GM19193 (cell line): Measurements from ENCODE around the gene KNDC1.

ENCODE experiments used
- POLR2A ChIP-seq: IDR thresholded peaks from 4 replicates; pipeline ENCODE4 v1.6.1; 2011; ENCODE audit not compliant: insufficient read depth, insufficient read length; ENCODE audit errors: extremely low read depth

KNDC1 gene

GRCh38 chr10:133150226-133150625 lies 9.8 kb upstream of the KNDC1 start:
- TF ChIP-seq POLR2A: no peak

GRCh38 chr10:133150656-133151055 lies 9.4 kb upstream of the KNDC1 start:
- TF ChIP-seq POLR2A: no peak

GRCh38 chr10:133151543-133151972 lies 8.5 kb upstream of the KNDC1 start:
- no peak for TF ChIP-seq POLR2A

- no peak for TF ChIP-seq POLR2A
These were observed 5.6 kb upstream of the KNDC1 start for GRCh38 chr10:133154411-133154810.

DNA sequence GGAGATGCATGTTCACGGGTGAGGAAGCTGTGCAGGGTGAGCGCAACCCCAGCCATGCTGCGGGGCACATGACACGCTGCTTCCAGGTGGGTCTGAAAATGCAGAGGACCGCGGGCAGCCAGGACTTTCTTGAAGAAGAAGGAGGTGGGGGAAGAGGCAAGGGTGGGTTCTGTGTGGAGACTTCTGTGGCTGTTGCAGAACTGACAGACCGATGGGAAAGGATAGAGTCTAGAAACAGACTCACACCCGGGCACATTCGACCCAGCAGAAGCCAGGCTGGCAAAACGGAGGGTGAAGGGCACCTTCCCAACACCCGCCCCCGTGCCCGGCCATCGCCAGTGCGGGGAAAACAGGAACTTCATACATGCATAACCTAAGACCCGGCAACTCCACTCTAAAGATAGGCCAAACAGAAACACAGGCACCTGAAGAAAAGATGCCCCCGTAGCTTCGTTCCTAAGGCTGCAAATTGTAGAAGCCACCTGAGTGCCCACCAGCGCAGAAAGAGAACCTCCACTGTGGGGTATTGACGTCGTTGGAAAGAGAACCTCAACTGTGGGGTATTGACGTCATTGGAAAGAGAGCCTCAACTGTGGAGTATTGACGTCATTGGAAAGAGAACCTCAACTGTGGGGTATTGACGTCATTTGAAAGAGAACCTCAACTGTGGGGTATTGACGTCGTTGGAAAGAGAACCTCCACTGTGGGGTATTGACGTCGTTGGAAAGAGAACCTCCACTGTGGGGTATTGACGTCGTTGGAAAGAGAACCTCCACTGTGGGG lies 4.8 kb upstream of the KNDC1 start:
- no peak for TF ChIP-seq POLR2A

DNA sequence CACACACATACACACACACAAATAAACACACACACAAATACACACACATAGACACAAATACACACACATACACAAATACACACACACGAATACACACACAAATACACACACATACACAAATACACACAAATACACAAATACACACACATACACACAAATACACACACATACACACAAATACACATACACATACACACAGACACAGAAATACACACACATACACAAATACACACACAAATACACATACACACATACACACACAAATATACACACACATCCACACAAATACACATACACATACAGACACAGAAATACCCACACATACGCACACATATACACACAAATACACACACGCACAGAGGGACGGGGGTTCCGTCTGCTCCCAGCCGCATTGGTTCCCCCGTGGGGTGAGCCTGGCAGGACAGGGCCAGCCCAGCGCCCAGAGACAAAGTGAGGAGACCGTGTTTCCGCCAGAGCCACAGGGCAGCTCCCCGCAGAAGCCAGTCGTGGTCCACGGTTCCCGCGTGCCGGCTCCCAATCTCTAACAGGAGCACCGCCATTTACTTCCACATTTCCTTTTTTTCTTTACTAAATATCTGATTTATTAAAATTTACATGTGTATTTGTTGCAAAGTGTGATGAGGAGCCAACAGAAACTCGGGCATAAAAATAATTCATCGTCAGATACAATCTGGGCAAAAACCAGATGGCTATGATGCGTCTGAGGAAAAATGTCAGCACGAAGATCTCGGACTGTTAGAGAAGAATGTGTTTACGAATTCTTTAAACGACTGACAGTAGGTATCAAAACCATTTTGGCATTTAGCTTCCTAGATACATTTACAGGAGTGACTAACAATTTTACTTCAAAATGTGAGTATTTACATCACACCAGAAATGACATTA lies 3.1 kb upstream of the KNDC1 start:
- no peak for TF ChIP-seq POLR2A

- TF ChIP-seq POLR2A: no peak
These were observed 2.2 kb upstream of the KNDC1 start for GRCh38 chr10:133157662-133158436.

- TF ChIP-seq POLR2A: no peak
These were observed 1.6 kb upstream of the KNDC1 start for GRCh38 chr10:133158437-133158755.

DNA sequence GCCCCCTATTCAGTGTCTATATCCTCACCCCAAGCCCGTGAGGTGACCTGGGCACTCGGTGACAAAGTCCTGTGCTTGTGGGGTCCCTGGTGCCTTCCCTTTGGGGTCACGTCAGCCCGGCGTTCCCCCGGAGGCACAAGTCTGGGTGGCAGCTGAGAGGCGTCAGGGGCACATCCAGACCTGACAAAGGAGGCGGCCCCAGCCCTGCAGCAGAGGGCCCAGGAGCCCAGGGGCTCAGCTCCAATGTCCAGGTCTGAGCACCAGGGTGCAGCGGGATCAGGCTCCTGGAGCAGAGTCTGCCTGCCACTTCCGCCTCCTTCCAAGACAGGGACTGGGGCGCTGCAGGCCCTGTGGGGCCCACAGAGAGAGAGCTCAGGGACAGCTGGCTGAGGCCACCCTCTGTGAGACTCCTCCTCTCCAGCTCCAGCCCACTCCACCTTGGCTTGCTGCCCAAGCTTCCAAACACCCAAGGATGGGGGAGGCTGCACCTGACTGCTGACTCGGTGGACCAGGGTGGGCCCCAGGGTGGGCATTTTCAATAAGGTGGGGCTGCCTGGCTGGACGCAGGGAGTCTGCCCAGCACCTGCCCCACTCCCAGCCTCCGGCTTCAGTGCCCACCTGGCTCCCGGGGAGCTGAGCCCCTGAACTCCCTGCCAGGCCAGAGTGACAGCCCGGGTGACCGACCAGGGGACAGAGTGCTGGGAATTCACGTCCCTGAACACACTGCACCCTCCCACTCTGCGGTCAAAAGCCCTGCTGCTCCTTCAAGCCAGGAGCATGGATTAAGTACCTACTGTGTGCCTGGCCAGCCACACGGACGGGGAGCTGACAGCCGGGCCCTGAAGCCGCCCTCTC lies 1.0 kb upstream of the KNDC1 start:
- no peak for TF ChIP-seq POLR2A

DNA sequence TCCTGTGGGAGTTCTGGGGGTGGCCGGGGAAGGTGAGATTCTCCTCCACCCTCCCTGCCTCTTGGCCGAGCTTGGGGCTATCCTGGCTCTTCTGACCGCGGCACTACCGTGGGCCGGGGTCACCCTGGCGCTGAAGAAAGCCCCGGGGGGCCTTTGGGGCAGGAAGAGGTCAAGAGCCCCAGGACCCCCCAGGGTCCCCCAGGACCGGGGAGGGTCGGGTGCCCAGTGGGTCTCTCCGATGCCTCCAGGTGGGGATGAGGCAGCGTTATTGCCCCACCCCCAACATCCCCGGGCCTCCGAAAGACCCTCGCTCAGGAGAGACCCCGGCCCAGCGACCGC lies 439 bp upstream of the KNDC1 start:
- no peak for TF ChIP-seq POLR2A

- no peak for TF ChIP-seq POLR2A
These were observed 930 bp downstream of the KNDC1 start for GRCh38 chr10:133160826-133161471.

DNA sequence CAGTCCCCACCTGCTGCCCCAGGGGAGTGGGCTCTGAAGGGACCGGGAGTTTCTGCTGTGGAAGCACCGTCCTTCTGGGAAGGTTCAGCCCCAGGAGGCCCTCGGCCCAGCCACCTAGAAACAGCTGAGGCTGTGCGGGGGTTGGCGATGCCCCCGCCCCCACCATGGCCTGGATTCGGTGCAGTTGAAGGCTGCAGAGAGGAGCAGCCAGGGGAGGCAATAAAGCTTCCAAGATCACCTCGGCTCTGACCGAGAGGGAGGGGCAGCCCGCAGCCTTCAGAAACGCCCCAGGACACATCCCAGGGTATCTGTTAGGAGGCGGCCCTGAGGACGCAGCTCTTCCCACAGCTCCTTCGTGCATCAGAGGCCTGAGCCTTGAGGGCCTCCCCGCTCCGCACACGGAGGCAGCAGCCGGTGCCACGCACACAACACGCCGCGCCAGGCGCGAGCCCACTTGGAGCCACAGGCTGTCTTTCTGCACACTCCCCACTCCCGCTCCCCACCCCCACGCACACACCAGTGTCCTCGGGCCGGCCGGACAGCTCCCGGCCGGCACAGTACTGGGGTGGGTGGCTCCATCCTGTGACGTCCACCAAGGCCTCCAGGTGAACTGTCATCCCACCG lies 1.6 kb downstream of the KNDC1 start:
- TF ChIP-seq POLR2A: no peak

DNA sequence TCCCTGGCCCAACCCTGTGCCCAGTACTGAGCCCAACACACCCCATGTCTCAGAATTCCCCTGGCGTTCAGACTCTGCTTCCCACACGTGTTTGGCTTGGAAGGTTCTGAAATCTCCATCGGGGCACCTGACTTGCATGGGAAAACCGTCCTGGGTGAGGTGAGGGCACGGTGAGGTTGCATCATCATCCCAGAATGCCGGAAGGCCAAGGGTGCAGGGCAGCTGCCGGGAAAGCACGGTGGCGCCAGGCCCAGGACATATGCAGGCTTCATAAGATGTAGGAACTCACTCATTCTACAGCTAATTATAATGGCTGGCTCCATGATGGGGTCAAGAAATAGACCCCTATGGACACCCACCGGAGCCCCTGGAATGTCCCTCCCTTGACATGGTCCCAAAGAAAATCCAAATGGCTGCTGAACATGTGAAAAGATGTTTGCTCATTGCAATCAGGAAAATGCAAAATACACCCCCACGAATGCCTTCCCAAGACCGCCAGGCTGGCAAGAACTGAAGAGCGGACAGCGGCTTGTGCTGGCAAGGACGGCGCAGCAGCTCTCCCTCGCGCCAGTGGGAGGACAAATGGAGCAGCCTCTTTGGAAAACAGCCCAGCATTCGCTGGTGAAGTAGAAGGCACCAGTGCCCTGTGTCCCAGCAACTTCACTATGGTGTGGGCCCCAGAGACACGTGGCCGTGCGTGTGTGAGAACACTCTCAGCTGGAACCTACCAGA lies 2.3 kb downstream of the KNDC1 start:
- TF ChIP-seq POLR2A: no peak
